ENCODE results near the gene PIRT. TPM values are rescaled to one million over a fixed set of nuclear protein-coding genes. Genes with fewer than 3 reads are reported as not detected.

The PIRT gene
- total RNA-seq, 1 experiment from 2014 or later, result not detected

- POLR2A ChIA-PET, result no interaction called here
- ATAC-seq (no peak), DNase-seq (ENCODE audit: low read depth, low spot score) (no peak)
- intact Hi-C loops (cut with micrococcal nuclease; ENCODE audit: unreplicated experiment), result no loop called here
- Histone ChIP-seq H3K27ac (ENCODE audit: low read length) (no peak overlapping the region), H3K9me3 (ENCODE audit: control insufficient read depth, insufficient read depth, low read depth, low read length) (no peaks in the 10 kb centered on the region), H3K27me3 (ENCODE audit: control insufficient read depth, insufficient read depth, low read length) (no peaks in the 10 kb centered on the region), H3K4me1 (ENCODE audit: control insufficient read depth, insufficient read depth, low read length) (no peaks in the 10 kb centered on the region), H3K4me3 (ENCODE audit: low read depth in 2 of 2, low read length in 2 of 2) (no peak overlapping the region), H3K36me3 (ENCODE audit: control insufficient read depth, insufficient read depth, low read length) (no peaks in the 10 kb centered on the region)
- no TSS peak for BruUV-seq (replicated peaks)
- CTCF ChIA-PET, result no interaction called here
- in situ Hi-C loops (cut with HindIII; ENCODE audit: low pct_unique_long_range_greater_than_20kb, low sequenced_read_pairs), result no loop called here
- TF ChIP-seq CTCF (IDR thresholded peaks at IDR 0.05), result no peak
- no peak for TF ChIP-seq POLR2AphosphoS5 (IDR thresholded peaks at IDR 0.05; ENCODE audit: low read depth, low read length)
- no peak for TF ChIP-seq REST (IDR thresholded peaks at IDR 0.05; ENCODE audit: insufficient read depth in 1 of 2, low read depth in 2 of 2, low read length in 1 of 2)
- no peak for TF ChIP-seq TCF7L2 (IDR thresholded peaks at IDR 0.05; ENCODE audit: low read depth, low read length)
- TF ChIP-seq SIN3A (IDR thresholded peaks at IDR 0.05; ENCODE audit: borderline replicate concordance, insufficient read depth, low read depth, low read length), result no peak
Measured at GRCh38 chr17:10812674-10813073, 25.2 kb downstream of the PIRT start.

GRCh38 chr17:10809605-10810004, 28.3 kb downstream of the PIRT start:
- CTCF ChIA-PET, result no interaction called here
- TF ChIP-seq POLR2AphosphoS5 (IDR thresholded peaks at IDR 0.05; ENCODE audit: low read depth, low read length), result no peak
- no peak for TF ChIP-seq REST (IDR thresholded peaks at IDR 0.05; ENCODE audit: insufficient read depth in 1 of 2, low read depth in 2 of 2, low read length in 1 of 2)
- intact Hi-C loops (cut with micrococcal nuclease; ENCODE audit: unreplicated experiment) (no loop called here), in situ Hi-C loops (cut with HindIII; ENCODE audit: low pct_unique_long_range_greater_than_20kb, low sequenced_read_pairs) (no loop called here)
- POLR2A ChIA-PET, result no interaction called here
- Histone ChIP-seq H3K36me3 (ENCODE audit: control insufficient read depth, insufficient read depth, low read length) (no peaks in the 10 kb centered on the region), H3K9me3 (ENCODE audit: control insufficient read depth, insufficient read depth, low read depth, low read length) (no peaks in the 10 kb centered on the region), H3K4me3 (ENCODE audit: low read depth in 2 of 2, low read length in 2 of 2) (no peak overlapping the region), H3K4me1 (ENCODE audit: control insufficient read depth, insufficient read depth, low read length) (no peaks in the 10 kb centered on the region), H3K27me3 (ENCODE audit: control insufficient read depth, insufficient read depth, low read length) (no peaks in the 10 kb centered on the region), H3K27ac (ENCODE audit: low read length) (no peak overlapping the region)
- ATAC-seq (no peak), DNase-seq (ENCODE audit: low read depth, low spot score) (no peak)
- no TSS peak for BruUV-seq (replicated peaks)

Data from Panc1 (cell line).